ENCODE data around the gene RNF187.

Gene RNF187

DNA sequence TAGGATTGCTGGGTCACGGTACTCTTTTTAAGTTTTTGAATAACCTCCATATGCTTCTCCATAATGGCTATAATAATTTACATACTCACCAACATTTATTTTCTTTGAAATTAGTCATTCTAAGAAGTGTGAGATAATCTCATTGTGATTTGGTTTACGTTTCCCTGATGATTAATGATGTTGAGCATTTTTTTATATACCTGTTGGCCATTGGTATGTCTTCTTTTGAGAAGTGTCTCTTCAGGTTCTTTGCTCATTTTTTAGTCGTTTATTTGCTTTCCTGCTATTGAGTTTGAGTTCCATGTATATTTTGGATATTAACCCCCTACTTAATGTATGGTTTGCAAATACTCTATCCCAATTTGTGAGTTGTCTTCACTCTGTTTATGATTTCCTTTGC, 9.3 kb downstream of the RNF187 start:
- Histone ChIP-seq H3K4me2 (ENCODE audit: low read depth, low read length, poor library complexity, severe bottlenecking) (no peak overlapping the region), H3K36me3 (ENCODE audit: insufficient read depth, low read length) (peaks cover 32% of the 10 kb centered on the region; the same call in 1 of the 2 replicates), H3K4me3 (ENCODE audit: low read length, poor library complexity, severe bottlenecking) (no peak overlapping the region), H2AFZ (ENCODE audit: low read length) (no peak overlapping the region), H3K9ac (ENCODE audit: low read depth, low read length, poor library complexity, severe bottlenecking) (no peak overlapping the region), H3K79me2 (ENCODE audit: insufficient read depth, low read length) (peaks cover 16% of the 10 kb centered on the region), H3K4me1 (ENCODE audit: insufficient read depth, low read length, poor library complexity, severe bottlenecking) (peaks cover 11% of the 10 kb centered on the region), H4K20me1 (ENCODE audit: insufficient read depth, low read length, poor library complexity, severe bottlenecking) (peaks cover 12% of the 10 kb centered on the region), H3K9me2 (replicated peaks; ENCODE audit: low read depth, low read length) (no peaks in the 10 kb centered on the region), H3F3A (ENCODE audit: low read depth) (no peaks in the 10 kb centered on the region), H3K27me3 (ENCODE audit: insufficient read depth, low read length, poor library complexity, severe bottlenecking) (no peaks in the 10 kb centered on the region), H3K9me3 (ENCODE audit: insufficient read depth, low read depth, low read length) (no peaks in the 10 kb centered on the region)
- TF ChIP-seq, protein P1, sequence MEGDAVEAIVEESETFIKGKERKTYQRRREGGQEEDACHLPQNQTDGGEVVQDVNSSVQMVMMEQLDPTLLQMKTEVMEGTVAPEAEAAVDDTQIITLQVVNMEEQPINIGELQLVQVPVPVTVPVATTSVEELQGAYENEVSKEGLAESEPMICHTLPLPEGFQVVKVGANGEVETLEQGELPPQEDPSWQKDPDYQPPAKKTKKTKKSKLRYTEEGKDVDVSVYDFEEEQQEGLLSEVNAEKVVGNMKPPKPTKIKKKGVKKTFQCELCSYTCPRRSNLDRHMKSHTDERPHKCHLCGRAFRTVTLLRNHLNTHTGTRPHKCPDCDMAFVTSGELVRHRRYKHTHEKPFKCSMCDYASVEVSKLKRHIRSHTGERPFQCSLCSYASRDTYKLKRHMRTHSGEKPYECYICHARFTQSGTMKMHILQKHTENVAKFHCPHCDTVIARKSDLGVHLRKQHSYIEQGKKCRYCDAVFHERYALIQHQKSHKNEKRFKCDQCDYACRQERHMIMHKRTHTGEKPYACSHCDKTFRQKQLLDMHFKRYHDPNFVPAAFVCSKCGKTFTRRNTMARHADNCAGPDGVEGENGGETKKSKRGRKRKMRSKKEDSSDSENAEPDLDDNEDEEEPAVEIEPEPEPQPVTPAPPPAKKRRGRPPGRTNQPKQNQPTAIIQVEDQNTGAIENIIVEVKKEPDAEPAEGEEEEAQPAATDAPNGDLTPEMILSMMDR (conservative IDR thresholded peaks at IDR 0.05; ENCODE audit: low read length): no peak
- TF ChIP-seq EZH2phosphoT487 (IDR thresholded peaks at IDR 0.05; ENCODE audit: borderline replicate concordance): no peak

DNA sequence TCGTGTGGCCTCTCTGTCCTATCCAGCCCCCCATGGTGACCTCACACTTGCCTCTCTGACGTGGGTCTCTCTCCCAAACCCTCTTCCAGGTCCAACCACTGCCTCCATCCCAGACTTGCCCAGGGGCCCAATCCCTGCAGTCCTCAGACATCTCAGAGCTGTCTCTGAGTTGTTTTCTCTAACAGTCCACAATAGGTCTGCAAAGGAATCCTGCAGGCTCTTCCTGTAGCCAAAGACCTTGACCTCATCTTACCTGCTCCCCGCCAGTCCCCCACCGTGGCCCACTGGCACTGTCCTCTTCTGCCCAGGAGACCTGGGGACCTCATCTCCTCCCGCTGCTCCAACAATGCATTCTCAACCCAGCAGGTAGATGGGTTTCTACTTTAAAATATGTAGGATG, 10.0 kb downstream of the RNF187 start:
- peaks cover 17% of the 10 kb centered on the region for H3K4me1 ChIP-seq (ENCODE audit: insufficient read depth, low read length, poor library complexity, severe bottlenecking)
- H3K36me3 ChIP-seq (ENCODE audit: insufficient read depth, low read length): peaks cover 32% of the 10 kb centered on the region; the same call in 1 of the 2 replicates
- TF ChIP-seq, protein P1 (conservative IDR thresholded peaks at IDR 0.05; ENCODE audit: low read length): no peak
- no peak for TF ChIP-seq EZH2phosphoT487 (IDR thresholded peaks at IDR 0.05; ENCODE audit: borderline replicate concordance)
- H3K9me2 ChIP-seq (replicated peaks; ENCODE audit: low read depth, low read length): no peaks in the 10 kb centered on the region
- H4K20me1 ChIP-seq (ENCODE audit: insufficient read depth, low read length, poor library complexity, severe bottlenecking): peaks cover 9% of the 10 kb centered on the region
- H3K27me3 ChIP-seq (ENCODE audit: insufficient read depth, low read length, poor library complexity, severe bottlenecking): no peaks in the 10 kb centered on the region
- H3K9me3 ChIP-seq (ENCODE audit: insufficient read depth, low read depth, low read length): no peaks in the 10 kb centered on the region
- H3K9ac ChIP-seq (ENCODE audit: low read depth, low read length, poor library complexity, severe bottlenecking): no peak overlapping the region
- H3F3A ChIP-seq (ENCODE audit: low read depth): no peaks in the 10 kb centered on the region
- peaks cover 9% of the 10 kb centered on the region; the same call in 1 of the 2 replicates for H3K79me2 ChIP-seq (ENCODE audit: insufficient read depth, low read length)
- no peak overlapping the region for H2AFZ ChIP-seq (ENCODE audit: low read length)
- H3K4me3 ChIP-seq (ENCODE audit: low read length, poor library complexity, severe bottlenecking): no peak overlapping the region
- H3K4me2 ChIP-seq (ENCODE audit: low read depth, low read length, poor library complexity, severe bottlenecking): no peak overlapping the region

GRCh38 chr1:228497817-228498216, 10.6 kb downstream of the RNF187 start:
- H4K20me1 ChIP-seq (ENCODE audit: insufficient read depth, low read length, poor library complexity, severe bottlenecking): peaks cover 5% of the 10 kb centered on the region
- no peak for TF ChIP-seq EZH2phosphoT487 (IDR thresholded peaks at IDR 0.05; ENCODE audit: borderline replicate concordance)
- TF ChIP-seq, protein P1 (conservative IDR thresholded peaks at IDR 0.05; ENCODE audit: low read length): no peak
- H3K9ac ChIP-seq (ENCODE audit: low read depth, low read length, poor library complexity, severe bottlenecking): no peak overlapping the region

More at GRCh38 chr1:228497817-228498216, 10.6 kb downstream of the RNF187 start:
- H3K9me3 ChIP-seq (ENCODE audit: insufficient read depth, low read depth, low read length): no peaks in the 10 kb centered on the region
- peaks cover 6% of the 10 kb centered on the region; the same call in 1 of the 2 replicates for H3K79me2 ChIP-seq (ENCODE audit: insufficient read depth, low read length)
- H3K9me2 ChIP-seq (replicated peaks; ENCODE audit: low read depth, low read length): no peaks in the 10 kb centered on the region
- peaks cover 31% of the 10 kb centered on the region; the same call in 1 of the 2 replicates for H3K36me3 ChIP-seq (ENCODE audit: insufficient read depth, low read length)
- H3K27me3 ChIP-seq (ENCODE audit: insufficient read depth, low read length, poor library complexity, severe bottlenecking): no peaks in the 10 kb centered on the region
- no peaks in the 10 kb centered on the region for H3F3A ChIP-seq (ENCODE audit: low read depth)
- no peak overlapping the region for H3K4me2 ChIP-seq (ENCODE audit: low read depth, low read length, poor library complexity, severe bottlenecking)
- no peak overlapping the region for H2AFZ ChIP-seq (ENCODE audit: low read length)
- H3K4me1 ChIP-seq (ENCODE audit: insufficient read depth, low read length, poor library complexity, severe bottlenecking): peaks cover 17% of the 10 kb centered on the region
- H3K4me3 ChIP-seq (ENCODE audit: low read length, poor library complexity, severe bottlenecking): no peak overlapping the region
